HCT116 (cell line): ENCODE measurements around the gene TMSB10. TPM values are rescaled to one million over a fixed set of nuclear protein-coding genes. Genes with fewer than 3 reads are reported as not detected.
"Not testable (repeated sequence)": the region's sequence is repeated elsewhere in the genome, so short reads cannot be mapped to it uniquely, and the experiment has no call there.

Source experiments
- ATAC-seq: fragments of 200-7000 bp; cut with Tn5 transposase; 2 replicates; pipeline ENCODE4 v1.9.1; 2020; ENCODE audit warnings: mild to moderate bottlenecking, moderate library complexity
- BruUV-seq: library from RNA; stranded (reverse); fragments of 400-500 nt; replicated peaks from 2 replicates; lab custom pipeline; 2021; lab: Mats Ljungman, UMichigan
- CTCF ChIA-PET: fragments of 300-600 bp; sonication (Branson Sonifier 250); formaldehyde crosslinking; loops from one replicate; lab custom pipeline; 2021; ENCODE audit warnings: antibody characterized with exemption; lab: Charles Lee
- POLR2A ChIA-PET: fragments of 300-600, 350-600 bp; sonication (Branson Sonifier 250); formaldehyde crosslinking; loops from one replicate; lab custom pipeline; 2021; ENCODE audit warnings: antibody characterized with exemption; lab: Charles Lee
- RAD21 ChIA-PET, 2 experiments: fragments of 300-600 bp; sonication (Branson Sonifier 250); formaldehyde crosslinking; loops; one replicate each; lab custom pipeline; 2023; ENCODE audit warnings: low total read pairs in 2 of 2; ENCODE audit not compliant: uncharacterized antibody in 2 of 2, unreplicated experiment in 2 of 2, low non-redundant PET in 1 of 2; lab: Charles Lee
- DNase-seq: peaks from one replicate; pipeline ENCODE4 v3.0.0-alpha.2; 2010; ENCODE audit warnings: low read depth, low spot score
- H2AFZ ChIP-seq: fragments of 200-600 bp; shearing (Covaris generic), sonication (generic); 2 replicates; pipeline ENCODE4 v1.6.1; 2017; ENCODE audit warnings: low read depth, mixed run types, mixed read lengths, antibody characterized with exemption, low read length; ENCODE audit not compliant: poor library complexity, severe bottlenecking
- H3K27ac ChIP-seq: 2 replicates; pipeline ENCODE4 v1.5.1; 2012; ENCODE audit warnings: low read depth, low read length
- H3K27me3 ChIP-seq: fragments of 200-600 bp; sonication (generic); 2 replicates; pipeline ENCODE4 v1.6.1; 2016; ENCODE audit warnings: mixed run types, low read length, mixed read lengths; ENCODE audit not compliant: insufficient read depth
- H3K36me3 ChIP-seq, 2 experiments: fragments of 200-500 bp in 1 of 2; fragments of 200-600 bp in 1 of 2; sonication (Bioruptor generic) in 1 of 2; sonication (generic) in 1 of 2; 2 replicates each; pipeline versions ENCODE4 v1.5.1 to v1.6.1; 2014 to 2016; ENCODE audit warnings: low read length in 2 of 2, inconsistent platforms in 1 of 2, mixed read lengths in 1 of 2, mixed run types in 1 of 2; ENCODE audit not compliant: insufficient read depth in 2 of 2, control insufficient read depth in 1 of 2
- H3K4me1 ChIP-seq, 2 experiments: fragments of 200-600 bp in 1 of 2; sonication (generic) in 1 of 2; 2 replicates each; pipeline versions ENCODE4 v1.5.1 to v1.6.1; 2012 to 2017; ENCODE audit warnings: low read length in 2 of 2, inconsistent platforms in 1 of 2, mild to moderate bottlenecking in 1 of 2, mixed read lengths in 1 of 2, mixed run types in 1 of 2, moderate library complexity in 1 of 2; ENCODE audit not compliant: insufficient read depth in 2 of 2, control insufficient read depth in 1 of 2
- H3K4me2 ChIP-seq: fragments of 200-600 bp; sonication (generic); 2 replicates; pipeline ENCODE4 v1.6.1; 2017; ENCODE audit warnings: mixed run types, low read length, mixed read lengths
- H3K4me3 ChIP-seq, 2 experiments: fragments of 200-600 bp in 1 of 2; sonication (generic) in 1 of 2; replicated peaks in 1 of 2; 2 replicates each; pipeline ENCODE4 v1.5.1; 2011 to 2016; ENCODE audit warnings: low read length in 2 of 2, control low read depth in 1 of 2, low read depth in 1 of 2, mild to moderate bottlenecking in 1 of 2, mixed read lengths in 1 of 2, mixed run types in 1 of 2
- H3K79me2 ChIP-seq: fragments of 200-600 bp; sonication (generic); 2 replicates; pipeline ENCODE4 v1.6.1; 2017; ENCODE audit warnings: mild to moderate bottlenecking, mixed run types, low read length, moderate library complexity, mixed read lengths; ENCODE audit not compliant: insufficient read depth
- H3K9ac ChIP-seq: fragments of 200-600 bp; sonication (generic); 2 replicates; pipeline ENCODE4 v1.6.1; 2016; ENCODE audit warnings: low read length, mixed read lengths
- H3K9me2 ChIP-seq: fragments of 200-600 bp; sonication (generic), shearing (Covaris generic); 2 replicates; pipeline ENCODE4 v1.6.1; 2017; ENCODE audit warnings: mixed run types, mild to moderate bottlenecking, moderate library complexity; ENCODE audit not compliant: insufficient read depth
- H3K9me3 ChIP-seq, 2 experiments: fragments of 200-500 bp in 1 of 2; fragments of 200-600 bp in 1 of 2; sonication (Bioruptor generic) in 1 of 2; sonication (generic) in 1 of 2; 2 replicates each; pipeline ENCODE4 v1.6.1; 2014 to 2017; ENCODE audit warnings: low read length in 2 of 2, mixed read lengths in 2 of 2, inconsistent platforms in 1 of 2, low read depth in 1 of 2, mild to moderate bottlenecking in 1 of 2, mixed run types in 1 of 2, moderate library complexity in 1 of 2; ENCODE audit not compliant: control insufficient read depth in 1 of 2, insufficient read depth in 1 of 2
- H4K20me1 ChIP-seq: fragments of 200-600 bp; sonication (generic), shearing (Covaris generic); 2 replicates; pipeline ENCODE4 v1.6.1; 2017; ENCODE audit warnings: mixed run types, mild to moderate bottlenecking, moderate library complexity; ENCODE audit not compliant: insufficient read depth
- JUND ChIP-seq: IDR thresholded peaks from 2 replicates; pipeline ENCODE4 v1.6.1; 2012
- POLR2A ChIP-seq: IDR thresholded peaks from 2 replicates; pipeline ENCODE4 v1.7.0; 2011; ENCODE audit warnings: borderline replicate concordance; ENCODE audit not compliant: insufficient read depth, insufficient read length; ENCODE audit errors: extremely low read depth
- POLR2AphosphoS5 ChIP-seq: IDR thresholded peaks from 2 replicates; pipeline ENCODE4 v1.6.1; 2011; ENCODE audit warnings: mild to moderate bottlenecking, low read depth, low read length, moderate library complexity
- TCF7L2 ChIP-seq: IDR thresholded peaks from 2 replicates; pipeline ENCODE4 v1.7.0; 2011; ENCODE audit warnings: borderline replicate concordance, inconsistent platforms; ENCODE audit not compliant: insufficient read depth, insufficient read length; ENCODE audit errors: extremely low read depth
- YY1 ChIP-seq: IDR thresholded peaks from 2 replicates; pipeline ENCODE4 v1.6.1; 2011; ENCODE audit warnings: low read length, low read depth, moderate library complexity, mild to moderate bottlenecking; ENCODE audit not compliant: insufficient replicate concordance; ENCODE audit errors: extremely low read depth
- ZBTB33 ChIP-seq: IDR thresholded peaks from 2 replicates; pipeline ENCODE4 v1.6.1; 2011; ENCODE audit warnings: mild to moderate bottlenecking, low read length, moderate library complexity; ENCODE audit not compliant: insufficient replicate concordance; ENCODE audit errors: extremely low read depth
- intact Hi-C: fragments of 100-400 bp; cut with micrococcal nuclease; formaldehyde crosslinking; loops from 2 replicates; pipeline ENCODE4 v1.10.0; 2022
- total RNA-seq: library from RNA; stranded (reverse); gene quantifications from one replicate; pipeline ENCODE4 v1.2.1, GENCODE V29; 2021; ENCODE audit not compliant: unreplicated experiment

Gene TMSB10
- total RNA-seq, 1 experiment from 2014 or later: 2,677 TPM

GRCh38 chr2:84945838-84946203 is 40.4 kb downstream of the TMSB10 start:
- not testable (repeated sequence) for ATAC-seq, H3K36me3 ChIP-seq, H3K79me2 ChIP-seq, H3K9me3 ChIP-seq, H3K9me2 ChIP-seq, H3K27me3 ChIP-seq, DNase-seq, H2AFZ ChIP-seq, BruUV-seq, H4K20me1 ChIP-seq
- ChIA-PET RAD21 (interaction anchor here (1.4 to 2.0 kb wide), 2 partner anchors 13 to 20 kb away, joined by 4 to 8 read pairs; no protein-coding TSS in a partner anchor), POLR2A (interaction anchor here (0.8 to 3.3 kb wide), 14 partner anchors 9 to 632 kb away, joined by 3 to 67 read pairs (median 6); partner anchors contain the start of genes KCMF1, TMSB10 and VAMP8), CTCF (interaction anchor here (0.7 to 3.3 kb wide), 4 partner anchors 12 to 124 kb away, joined by 3 to 39 read pairs (median 6); no protein-coding TSS in a partner anchor)
- Histone ChIP-seq H3K4me1 (peaks cover 30 to 68% of the 10 kb centered on the region in 2 experiments), H3K9ac (peak overlapping the region; percentile 74), H3K4me2 (peak overlapping the region; percentile 80), H3K4me3 (peak overlapping the region in 1 of 2 experiments; percentile 16; a peak in 2 of 4 replicates), H3K27ac (peak overlapping the region; percentile 99)
- intact Hi-C loops: loop anchor here (1.0 kb wide), 1 partner anchor 12 kb away; no protein-coding TSS in a partner anchor

GRCh38 chr2:84946204-84947009 is 41.0 kb downstream of the TMSB10 start:
- H3K9me2 ChIP-seq: no peaks in the 10 kb centered on the region
- no peaks in the 10 kb centered on the region for H3K79me2 ChIP-seq
- intact Hi-C loops: loop anchor here (1.0 kb wide), 1 partner anchor 12 kb away; no protein-coding TSS in a partner anchor
- H3K4me3 ChIP-seq: peak overlapping the region; percentile 35 to 54
- peak overlapping the region; percentile 99 for H3K27ac ChIP-seq
- CTCF ChIA-PET: interaction anchor here (0.6 to 3.3 kb wide), 6 partner anchors 12 to 71 kb away, joined by 3 to 39 read pairs (median 4); partner anchors contain the start of gene KCMF1
- H3K36me3 ChIP-seq: no peaks in the 10 kb centered on the region
- RAD21 ChIA-PET: interaction anchor here (1.0 to 2.0 kb wide), 4 partner anchors 12 to 21 kb away, joined by 3 to 8 read pairs (median 4); no protein-coding TSS in a partner anchor
- BruUV-seq: no TSS peak
- peak; percentile 26 for TF ChIP-seq POLR2A
- peak; percentile 63 for TF ChIP-seq TCF7L2
- no peak for TF ChIP-seq JUND
- TF ChIP-seq POLR2AphosphoS5: peak; percentile 93
- TF ChIP-seq ZBTB33: peak; percentile 64
- peak; percentile 86 for TF ChIP-seq YY1
- H3K27me3 ChIP-seq: no peaks in the 10 kb centered on the region
- DNase-seq (peak; percentile 96), ATAC-seq (peak; percentile 94)
- POLR2A ChIA-PET: interaction anchor here (0.7 to 3.3 kb wide), 17 partner anchors 8 to 631 kb away, joined by 3 to 67 read pairs (median 4); partner anchors contain the start of genes KCMF1, TMSB10 and VAMP8
- H3K9ac ChIP-seq: peak overlapping the region; percentile 74
- peaks cover 30 to 62% of the 10 kb centered on the region in 2 experiments for H3K4me1 ChIP-seq
- no peaks in the 10 kb centered on the region for H3K9me3 ChIP-seq
- H4K20me1 ChIP-seq: no peaks in the 10 kb centered on the region
- peak overlapping the region; percentile 80 for H3K4me2 ChIP-seq
- H2AFZ ChIP-seq: no peak overlapping the region
